ENCODE measurements around the gene GLUL. TPM values are rescaled to one million over a fixed set of nuclear protein-coding genes. Genes with fewer than 3 reads are reported as not detected.

The GLUL gene
- 100 to 1,000 TPM; 343 to 428 TPM for total RNA-seq

GRCh38 chr1:182391362-182392049, at the start of gene GLUL:
Gene GLUL (minus strand): TSS chr1:182391790. CDS start chr1:182388737, 3,053 bp downstream.
- peak within 1 kb of the TSS; percentile 98 for H3K27ac ChIP-seq
- TF ChIP-seq CTCF (IDR thresholded peaks at IDR 0.05) = no peak
- peak; percentile 94 for DNase-seq
- peak within 1 kb of the TSS; percentile 96 for H3K9ac ChIP-seq (ENCODE audit: low read depth in 2 of 2, low read length in 2 of 2)
- H3K4me1 ChIP-seq = no peaks in the 10 kb centered on the region
- no peaks in the 10 kb centered on the region for H3K27me3 ChIP-seq
- peaks cover 7% of the 10 kb centered on the region for H3K36me3 ChIP-seq
- H3K4me3 ChIP-seq = peak within 1 kb of the TSS; percentile 80
- no peaks in the 10 kb centered on the region for H3K9me3 ChIP-seq
- intact Hi-C loops (cut with DNase I) = no loop called here

GRCh38 chr1:182438326-182438725, 46.7 kb upstream of the GLUL start:
- Histone ChIP-seq H3K9ac (ENCODE audit: low read depth in 2 of 2, low read length in 2 of 2) (no peak overlapping the region), H3K27me3 (no peaks in the 10 kb centered on the region), H3K27ac (no peak overlapping the region), H3K4me1 (no peaks in the 10 kb centered on the region), H3K36me3 (no peaks in the 10 kb centered on the region), H3K9me3 (no peaks in the 10 kb centered on the region), H3K4me3 (no peak overlapping the region)
- TF ChIP-seq CTCF (IDR thresholded peaks at IDR 0.05) = no peak
- DNase-seq = no peak
- intact Hi-C loops (cut with DNase I) = no loop called here

GRCh38 chr1:182433580-182433979, 42.0 kb upstream of the GLUL start:
- Histone ChIP-seq H3K27ac (no peak overlapping the region), H3K4me3 (no peak overlapping the region), H3K27me3 (no peaks in the 10 kb centered on the region), H3K9me3 (no peaks in the 10 kb centered on the region), H3K4me1 (no peaks in the 10 kb centered on the region), H3K9ac (ENCODE audit: low read depth in 2 of 2, low read length in 2 of 2) (no peak overlapping the region), H3K36me3 (no peaks in the 10 kb centered on the region)
- TF ChIP-seq CTCF (IDR thresholded peaks at IDR 0.05) = no peak
- DNase-seq = no peak
- intact Hi-C loops (cut with DNase I) = no loop called here

GRCh38 chr1:182431278-182431677, 39.7 kb upstream of the GLUL start:
- no peaks in the 10 kb centered on the region for H3K4me1 ChIP-seq
- TF ChIP-seq CTCF (IDR thresholded peaks at IDR 0.05) = no peak
- intact Hi-C loops (cut with DNase I) = no loop called here
- no peak overlapping the region for H3K4me3 ChIP-seq
- no peaks in the 10 kb centered on the region for H3K9me3 ChIP-seq
- DNase-seq = no peak
- H3K27me3 ChIP-seq = no peaks in the 10 kb centered on the region
- H3K36me3 ChIP-seq = no peaks in the 10 kb centered on the region
- H3K27ac ChIP-seq = no peak overlapping the region
- H3K9ac ChIP-seq (ENCODE audit: low read depth in 2 of 2, low read length in 2 of 2) = no peak overlapping the region

GRCh38 chr1:182430263-182431068, 38.9 kb upstream of the GLUL start:
- H3K9me3 ChIP-seq = no peaks in the 10 kb centered on the region
- H3K36me3 ChIP-seq = no peaks in the 10 kb centered on the region
- no peak for DNase-seq
- H3K27me3 ChIP-seq = no peaks in the 10 kb centered on the region
- no peaks in the 10 kb centered on the region for H3K4me1 ChIP-seq
- no peak overlapping the region for H3K4me3 ChIP-seq
- intact Hi-C loops (cut with DNase I) = no loop called here
- H3K27ac ChIP-seq = no peak overlapping the region
- H3K9ac ChIP-seq (ENCODE audit: low read depth in 2 of 2, low read length in 2 of 2) = no peak overlapping the region
- no peak for TF ChIP-seq CTCF (IDR thresholded peaks at IDR 0.05)

Measured in colonic mucosa (tissue), 4 donors.